Neural cell (in vitro differentiated cells): ENCODE data around the gene COL5A1.

ENCODE experiments used
- EP300 ChIP-seq: fragments of 450-650 bp; conservative IDR thresholded peaks from 2 replicates; pipeline ENCODE4 v1.6.1; 2014; ENCODE audit warnings: antibody characterized with exemption, mild to moderate bottlenecking, moderate library complexity; ENCODE audit not compliant: poor library complexity, severe bottlenecking
- EZH2 ChIP-seq: fragments of 200-600, 300-800 bp; shearing (Covaris generic), sonication (generic); IDR thresholded peaks from 2 replicates; pipeline ENCODE4 v1.6.1; 2014; ENCODE audit warnings: antibody characterized with exemption, low read length, borderline replicate concordance, mild to moderate bottlenecking; ENCODE audit not compliant: insufficient read depth, poor library complexity, severe bottlenecking
- POLR2AphosphoS5 ChIP-seq: IDR thresholded peaks from 2 replicates; pipeline ENCODE4 v1.6.1; 2012
- RAD21 ChIP-seq: fragments of 450-650 bp; conservative IDR thresholded peaks from 2 replicates; pipeline ENCODE4 v1.6.1; 2014; ENCODE audit warnings: antibody characterized with exemption, mild to moderate bottlenecking, moderate library complexity
- SMC3 ChIP-seq: fragments of 450-650 bp; conservative IDR thresholded peaks from 2 replicates; pipeline ENCODE4 v1.6.1; 2014; ENCODE audit warnings: antibody characterized with exemption, mild to moderate bottlenecking, moderate library complexity; ENCODE audit not compliant: poor library complexity
- TAF1 ChIP-seq: IDR thresholded peaks from 2 replicates; pipeline ENCODE4 v1.6.1; 2012; ENCODE audit warnings: low read depth
- TF ChIP-seq, protein P1 (sequence below): fragments of 450-650 bp; IDR thresholded peaks from 2 replicates; pipeline ENCODE4 v1.5.1; 2014; ENCODE audit warnings: antibody characterized with exemption, mild to moderate bottlenecking, moderate library complexity; ENCODE audit not compliant: poor library complexity, severe bottlenecking
- TF ChIP-seq, protein P2 (sequence below): IDR thresholded peaks from 2 replicates; pipeline ENCODE4 v1.6.1; 2012; ENCODE audit warnings: borderline replicate concordance

GRCh38 chr9:134875371-134875770, 233.8 kb downstream of the COL5A1 start:
- TF ChIP-seq, protein P1, sequence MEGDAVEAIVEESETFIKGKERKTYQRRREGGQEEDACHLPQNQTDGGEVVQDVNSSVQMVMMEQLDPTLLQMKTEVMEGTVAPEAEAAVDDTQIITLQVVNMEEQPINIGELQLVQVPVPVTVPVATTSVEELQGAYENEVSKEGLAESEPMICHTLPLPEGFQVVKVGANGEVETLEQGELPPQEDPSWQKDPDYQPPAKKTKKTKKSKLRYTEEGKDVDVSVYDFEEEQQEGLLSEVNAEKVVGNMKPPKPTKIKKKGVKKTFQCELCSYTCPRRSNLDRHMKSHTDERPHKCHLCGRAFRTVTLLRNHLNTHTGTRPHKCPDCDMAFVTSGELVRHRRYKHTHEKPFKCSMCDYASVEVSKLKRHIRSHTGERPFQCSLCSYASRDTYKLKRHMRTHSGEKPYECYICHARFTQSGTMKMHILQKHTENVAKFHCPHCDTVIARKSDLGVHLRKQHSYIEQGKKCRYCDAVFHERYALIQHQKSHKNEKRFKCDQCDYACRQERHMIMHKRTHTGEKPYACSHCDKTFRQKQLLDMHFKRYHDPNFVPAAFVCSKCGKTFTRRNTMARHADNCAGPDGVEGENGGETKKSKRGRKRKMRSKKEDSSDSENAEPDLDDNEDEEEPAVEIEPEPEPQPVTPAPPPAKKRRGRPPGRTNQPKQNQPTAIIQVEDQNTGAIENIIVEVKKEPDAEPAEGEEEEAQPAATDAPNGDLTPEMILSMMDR: no peak
- TF ChIP-seq EP300 (no peak), EZH2 (no peak), POLR2AphosphoS5 (no peak), RAD21 (no peak), TAF1 (no peak), SMC3 (no peak)
- TF ChIP-seq, protein P2, sequence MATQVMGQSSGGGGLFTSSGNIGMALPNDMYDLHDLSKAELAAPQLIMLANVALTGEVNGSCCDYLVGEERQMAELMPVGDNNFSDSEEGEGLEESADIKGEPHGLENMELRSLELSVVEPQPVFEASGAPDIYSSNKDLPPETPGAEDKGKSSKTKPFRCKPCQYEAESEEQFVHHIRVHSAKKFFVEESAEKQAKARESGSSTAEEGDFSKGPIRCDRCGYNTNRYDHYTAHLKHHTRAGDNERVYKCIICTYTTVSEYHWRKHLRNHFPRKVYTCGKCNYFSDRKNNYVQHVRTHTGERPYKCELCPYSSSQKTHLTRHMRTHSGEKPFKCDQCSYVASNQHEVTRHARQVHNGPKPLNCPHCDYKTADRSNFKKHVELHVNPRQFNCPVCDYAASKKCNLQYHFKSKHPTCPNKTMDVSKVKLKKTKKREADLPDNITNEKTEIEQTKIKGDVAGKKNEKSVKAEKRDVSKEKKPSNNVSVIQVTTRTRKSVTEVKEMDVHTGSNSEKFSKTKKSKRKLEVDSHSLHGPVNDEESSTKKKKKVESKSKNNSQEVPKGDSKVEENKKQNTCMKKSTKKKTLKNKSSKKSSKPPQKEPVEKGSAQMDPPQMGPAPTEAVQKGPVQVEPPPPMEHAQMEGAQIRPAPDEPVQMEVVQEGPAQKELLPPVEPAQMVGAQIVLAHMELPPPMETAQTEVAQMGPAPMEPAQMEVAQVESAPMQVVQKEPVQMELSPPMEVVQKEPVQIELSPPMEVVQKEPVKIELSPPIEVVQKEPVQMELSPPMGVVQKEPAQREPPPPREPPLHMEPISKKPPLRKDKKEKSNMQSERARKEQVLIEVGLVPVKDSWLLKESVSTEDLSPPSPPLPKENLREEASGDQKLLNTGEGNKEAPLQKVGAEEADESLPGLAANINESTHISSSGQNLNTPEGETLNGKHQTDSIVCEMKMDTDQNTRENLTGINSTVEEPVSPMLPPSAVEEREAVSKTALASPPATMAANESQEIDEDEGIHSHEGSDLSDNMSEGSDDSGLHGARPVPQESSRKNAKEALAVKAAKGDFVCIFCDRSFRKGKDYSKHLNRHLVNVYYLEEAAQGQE: no peak
